ENCODE measurements around the gene VAPB. TPM values are rescaled to one million over a fixed set of nuclear protein-coding genes. Genes with fewer than 3 reads are reported as not detected.

The VAPB gene
- total RNA-seq (2021) (46.6 to 55.8 TPM (median 54.8 TPM) in 3 replicates), Bru-seq, nascent RNA (percentile 85 among the genes with signal in this experiment)
- long read RNA-seq, experiment 1, full-length matches to known transcripts = 184 of 235 reads
- long read RNA-seq, experiment 1, partial matches to known transcripts = 28 of 235 reads
- long read RNA-seq, experiment 1, other reads (novel, unspliced or antisense) = 23 of 235 reads
- long read RNA-seq, experiment 2, full-length matches to known transcripts = 39 of 75 reads
- long read RNA-seq, experiment 2, partial matches to known transcripts = 20 of 75 reads
- long read RNA-seq, experiment 2, other reads (novel, unspliced or antisense) = 16 of 75 reads
- long read RNA-seq, experiment 3, full-length matches to known transcripts = 20 of 38 reads
- long read RNA-seq, experiment 3, partial matches to known transcripts = 0 of 38 reads
- long read RNA-seq, experiment 3, other reads (novel, unspliced or antisense) = 18 of 38 reads

GRCh38 chr20:58388882-58389323 is at the start of gene VAPB:
VAPB (plus strand) TSS chr20:58389229; CDS start chr20:58389460, 231 bp downstream.
- Mint-ChIP-seq H3K9me3 (no peaks in the 10 kb centered on the region), H3K4me3 (peak within 1 kb of the TSS; percentile 82), H3K4me1 (peaks cover 25% of the 10 kb centered on the region), H3K36me3 (peaks cover 15% of the 10 kb centered on the region), H3K27me3 (ENCODE audit: low read depth) (no peaks in the 10 kb centered on the region; the same call in 1 of the 2 replicates), H3K27ac (peak within 1 kb of the TSS; percentile 93)
- POLR2A ChIA-PET = interaction anchor here (0.5 to 1.5 kb wide), 17 partner anchors 11 to 451 kb away, joined by 3 to 9 read pairs (median 4); partner anchors contain the start of gene ANKRD60
- DNase-seq (ENCODE audit: low spot score) (peak; percentile 95), ATAC-seq (peak; percentile 98)
- CTCF ChIA-PET = interaction anchor here (0.8 to 1.6 kb wide), 7 partner anchors 13 to 409 kb away, joined by 3 to 8 read pairs (median 4); no protein-coding TSS in a partner anchor
- no peak for TF ChIP-seq OVOL2 (CRISPR knock-in tag; IDR thresholded peaks at IDR 0.05; ENCODE audit: borderline replicate concordance)
- no peak for TF ChIP-seq STAT6 (CRISPR knock-in tag; conservative IDR thresholded peaks at IDR 0.05; ENCODE audit: low read depth)
- no peak for TF ChIP-seq NFATC4 (CRISPR knock-in tag; IDR thresholded peaks at IDR 0.05)
- TF ChIP-seq ZNF121 (CRISPR knock-in tag; IDR thresholded peaks at IDR 0.05) = no peak
- TF ChIP-seq RORB (CRISPR knock-in tag; IDR thresholded peaks at IDR 0.05) = no peak
- TF ChIP-seq NR3C1 (CRISPR knock-in tag; conservative IDR thresholded peaks at IDR 0.05; ENCODE audit: low read depth) = no peak
- TF ChIP-seq CREM (CRISPR knock-in tag; IDR thresholded peaks at IDR 0.05) = 0 out of 2 replicates have a peak, but pooled peaks have one; percentile 10
- no peak for TF ChIP-seq ESRRA (CRISPR knock-in tag; IDR thresholded peaks at IDR 0.05; ENCODE audit: borderline replicate concordance)
- TF ChIP-seq IRF2 (CRISPR knock-in tag; IDR thresholded peaks at IDR 0.05; ENCODE audit: borderline replicate concordance, low read depth) = no peak
- TF ChIP-seq KAT7 (CRISPR knock-in tag; IDR thresholded peaks at IDR 0.05; ENCODE audit: borderline replicate concordance) = no peak
- no peak for TF ChIP-seq FOXP1 (CRISPR knock-in tag; IDR thresholded peaks at IDR 0.05; ENCODE audit: borderline replicate concordance)
- peak; percentile 49; the same call in 1 of the 2 replicates for TF ChIP-seq E2F4 (CRISPR knock-in tag; IDR thresholded peaks at IDR 0.05; ENCODE audit: borderline replicate concordance, low read depth)
- TF ChIP-seq FOXK1 (CRISPR knock-in tag; IDR thresholded peaks at IDR 0.05) = peak; percentile 96
- TF ChIP-seq USF1 (CRISPR knock-in tag; IDR thresholded peaks at IDR 0.05) = no peak
- peak; percentile 89 for TF ChIP-seq FOXP4 (CRISPR knock-in tag; IDR thresholded peaks at IDR 0.05)
- TF ChIP-seq ZNF219 (CRISPR knock-in tag; IDR thresholded peaks at IDR 0.05; ENCODE audit: borderline replicate concordance) = no peak
- no peak for TF ChIP-seq CTCF (IDR thresholded peaks at IDR 0.05)
- no peak for TF ChIP-seq AFF4 (CRISPR knock-in tag; IDR thresholded peaks at IDR 0.05; ENCODE audit: borderline replicate concordance)
- no peak for TF ChIP-seq ZNF263 (CRISPR knock-in tag; IDR thresholded peaks at IDR 0.05; ENCODE audit: low read depth)
- no peak for TF ChIP-seq TEAD1 (CRISPR knock-in tag; IDR thresholded peaks at IDR 0.05)
- TF ChIP-seq MXD4 (CRISPR knock-in tag; IDR thresholded peaks at IDR 0.05; ENCODE audit: borderline replicate concordance) = no peak
- TF ChIP-seq GRHL2 (CRISPR knock-in tag; IDR thresholded peaks at IDR 0.05; ENCODE audit: insufficient replicate concordance, severe bottlenecking) = no peak
- no peak for TF ChIP-seq SMAD4 (CRISPR knock-in tag; IDR thresholded peaks at IDR 0.05)

Measured in WTC11 (cell line).